Globus pallidus (tissue), 1 donor: ENCODE data around the gene CHST13.

Source experiments
- DNase-seq: peaks from one replicate; pipeline ENCODE4 v3.0.0-alpha.2; 2015; ENCODE audit warnings: low spot score

The CHST13 gene

DNA sequence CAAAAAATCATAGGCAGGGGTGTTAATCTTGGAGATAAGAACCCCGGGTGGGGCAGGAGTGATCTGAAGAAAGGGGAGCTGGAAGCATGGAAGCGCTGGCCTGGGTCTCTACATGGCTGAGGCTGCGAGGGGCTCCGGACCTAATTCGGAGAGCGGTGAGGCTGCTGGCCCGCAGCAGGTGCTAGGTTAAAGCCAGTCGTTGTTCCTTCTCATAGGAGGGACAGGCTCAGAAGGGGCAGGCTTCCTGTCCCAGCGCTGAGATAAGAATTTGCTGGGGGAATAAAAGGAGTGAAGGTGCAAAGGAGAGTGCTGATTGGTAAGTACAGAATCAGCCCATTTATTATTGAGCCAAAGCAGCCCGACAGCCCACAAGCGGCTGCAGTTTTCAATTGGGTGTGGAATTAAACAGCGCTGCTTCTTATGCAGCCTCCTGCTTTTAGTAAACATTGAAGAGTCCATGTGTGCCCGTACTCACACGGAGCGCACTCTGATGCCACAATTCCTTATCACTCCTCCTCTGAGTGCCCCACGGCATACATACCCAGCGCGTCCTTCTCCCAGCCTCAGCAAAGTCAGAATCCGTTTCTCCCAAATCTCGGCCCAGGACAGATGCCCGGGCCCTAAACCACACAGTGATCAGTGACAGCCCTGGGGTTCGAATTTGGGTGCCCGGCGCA, 17.1 kb downstream of the CHST13 start:
- DNase-seq: no peak

DNA sequence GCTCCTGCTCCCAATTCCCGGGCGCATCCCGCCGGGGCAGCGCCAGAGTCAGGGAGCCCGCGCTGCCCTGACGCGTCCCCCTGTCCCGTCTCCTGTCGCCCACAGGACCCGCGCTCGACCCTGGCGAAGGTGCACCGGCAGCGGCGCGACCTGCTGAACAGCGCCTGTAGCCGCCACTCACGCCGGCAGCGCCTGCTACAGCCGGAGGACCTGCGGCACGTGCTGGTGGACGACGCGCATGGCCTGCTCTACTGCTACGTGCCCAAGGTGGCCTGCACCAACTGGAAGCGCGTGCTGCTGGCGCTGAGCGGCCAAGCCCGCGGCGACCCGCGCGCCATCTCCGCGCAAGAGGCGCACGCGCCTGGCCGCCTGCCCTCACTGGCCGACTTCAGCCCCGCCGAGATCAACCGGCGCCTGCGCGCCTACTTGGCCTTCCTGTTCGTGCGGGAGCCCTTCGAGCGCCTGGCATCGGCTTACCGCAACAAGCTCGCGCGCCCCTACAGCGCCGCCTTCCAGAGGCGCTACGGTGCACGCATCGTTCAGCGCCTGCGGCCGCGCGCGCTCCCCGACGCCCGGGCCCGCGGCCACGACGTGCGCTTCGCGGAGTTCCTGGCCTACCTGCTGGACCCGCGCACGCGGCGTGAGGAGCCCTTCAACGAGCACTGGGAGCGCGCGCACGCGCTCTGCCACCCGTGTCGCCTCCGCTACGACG, 17.8 kb downstream of the CHST13 start:
- DNase-seq: no peak

DNA sequence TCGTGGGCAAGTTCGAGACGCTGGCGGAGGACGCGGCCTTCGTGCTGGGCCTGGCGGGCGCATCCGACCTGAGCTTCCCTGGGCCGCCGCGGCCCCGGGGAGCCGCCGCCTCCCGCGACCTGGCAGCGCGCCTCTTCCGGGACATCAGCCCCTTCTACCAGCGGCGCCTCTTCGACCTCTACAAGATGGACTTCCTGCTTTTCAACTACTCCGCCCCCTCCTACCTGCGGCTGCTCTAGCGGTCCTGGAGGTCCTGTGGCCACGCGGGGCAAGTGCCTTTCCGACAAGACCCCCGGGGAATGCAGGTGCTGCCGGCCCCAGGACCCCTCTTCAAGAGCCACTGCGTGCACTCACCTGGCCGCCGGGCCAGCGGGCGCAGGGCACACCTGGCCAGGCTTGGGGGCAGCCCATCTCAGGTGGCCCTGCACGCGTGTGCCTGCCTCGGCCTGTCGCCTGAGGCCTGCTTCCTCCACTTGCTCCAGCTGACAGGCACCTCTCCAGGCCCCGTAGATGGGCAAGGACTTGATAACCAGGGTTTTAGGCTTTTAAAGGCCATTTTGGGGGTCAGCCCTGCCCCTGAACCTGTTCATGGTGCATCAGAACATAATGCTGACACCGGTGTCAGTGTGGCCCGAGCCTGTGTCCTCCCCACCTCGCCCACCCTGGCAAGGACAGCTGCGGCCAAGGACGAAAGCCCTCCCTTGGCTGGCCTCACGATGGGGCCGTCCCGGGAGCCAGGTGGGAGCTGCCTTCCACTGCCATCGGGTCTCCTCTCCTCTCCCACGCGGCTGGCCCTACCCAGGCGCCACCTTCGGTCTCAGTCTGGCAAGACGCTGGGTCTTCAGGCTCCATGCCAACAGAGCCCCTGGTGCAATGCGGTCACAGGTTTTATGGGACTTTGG, 18.6 kb downstream of the CHST13 start:
- no peak for DNase-seq

DNA sequence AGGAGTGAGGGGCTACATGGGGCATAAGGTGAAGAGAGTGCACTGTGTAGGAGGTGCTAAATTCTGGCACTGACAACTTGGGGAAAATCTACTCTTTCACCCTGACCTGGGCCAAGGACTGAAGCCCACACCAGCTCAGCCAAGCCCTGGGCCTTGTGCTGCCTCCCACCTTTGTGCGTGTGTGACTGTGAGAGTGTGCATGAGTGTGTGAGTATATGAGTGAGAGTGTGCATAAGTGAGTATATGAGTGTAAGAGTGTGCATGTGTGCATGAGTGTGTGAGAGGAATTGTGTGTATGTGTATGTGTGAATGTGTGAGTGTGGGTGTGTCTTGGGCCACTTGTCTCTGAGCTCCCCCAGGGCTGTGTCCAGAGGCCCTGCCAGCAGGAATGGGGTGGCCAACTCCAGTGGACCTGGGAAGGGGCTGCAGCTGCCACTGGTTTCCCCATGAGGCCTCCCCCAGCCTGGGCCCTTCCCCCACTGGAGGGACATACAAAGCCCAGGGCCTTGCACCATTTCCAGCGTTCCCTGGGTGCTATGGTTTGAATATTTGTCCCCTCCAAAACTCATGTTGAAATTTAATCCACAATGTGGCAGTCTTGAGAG, 19.6 kb downstream of the CHST13 start:
- DNase-seq: no peak

DNA sequence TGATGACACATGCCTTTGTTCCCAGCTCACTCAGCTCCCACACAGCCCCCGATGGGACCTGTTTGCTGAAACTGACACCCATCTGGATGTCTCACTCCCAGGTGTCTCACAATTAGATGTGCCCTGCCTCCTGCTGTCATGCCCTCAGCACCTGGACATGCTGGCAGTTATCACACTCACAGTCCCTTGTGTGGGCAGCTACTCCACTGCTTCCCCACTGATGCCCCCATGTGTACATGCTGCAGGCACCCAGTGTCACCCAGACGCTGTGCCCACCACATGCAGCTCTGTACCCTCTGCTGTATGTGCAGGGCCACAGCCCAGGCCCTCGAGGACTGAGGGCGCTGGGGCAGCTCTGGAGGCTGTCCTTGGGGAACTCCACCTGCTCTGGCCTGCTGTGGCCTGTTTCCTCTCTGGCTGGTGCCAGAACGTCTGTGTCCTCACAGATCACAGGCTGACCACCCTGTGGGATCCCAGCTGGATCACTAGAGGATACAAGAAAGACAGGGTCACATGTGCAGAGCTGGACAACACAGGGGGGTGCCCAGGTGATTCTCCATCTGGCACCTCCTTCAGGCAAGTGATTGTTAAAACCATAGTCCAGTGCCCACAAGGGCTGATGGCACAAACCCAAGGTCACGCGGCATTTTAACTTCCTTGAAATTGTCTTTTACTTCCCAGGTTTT, 20.8 kb downstream of the CHST13 start:
- DNase-seq: no peak

DNA sequence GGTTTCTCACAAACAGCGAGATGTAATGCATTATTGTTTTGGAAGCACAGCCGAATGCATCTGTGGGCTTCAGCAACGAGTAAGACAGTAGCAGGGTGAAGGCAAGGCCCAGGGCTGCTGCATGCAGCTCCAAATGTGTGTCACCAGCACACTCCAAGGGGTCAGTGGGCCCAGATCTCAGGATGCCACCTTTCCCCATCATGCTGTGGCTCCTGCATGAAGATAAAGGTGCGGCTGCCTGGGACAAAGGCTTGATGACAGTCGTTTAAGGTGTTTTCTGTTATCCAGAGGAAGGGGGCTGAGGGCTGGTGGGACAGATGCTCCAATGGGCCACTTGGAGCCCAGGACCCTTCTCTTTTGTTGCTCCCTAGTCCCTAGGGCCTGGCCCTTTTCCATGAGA, 21.6 kb downstream of the CHST13 start:
- no peak for DNase-seq

DNA sequence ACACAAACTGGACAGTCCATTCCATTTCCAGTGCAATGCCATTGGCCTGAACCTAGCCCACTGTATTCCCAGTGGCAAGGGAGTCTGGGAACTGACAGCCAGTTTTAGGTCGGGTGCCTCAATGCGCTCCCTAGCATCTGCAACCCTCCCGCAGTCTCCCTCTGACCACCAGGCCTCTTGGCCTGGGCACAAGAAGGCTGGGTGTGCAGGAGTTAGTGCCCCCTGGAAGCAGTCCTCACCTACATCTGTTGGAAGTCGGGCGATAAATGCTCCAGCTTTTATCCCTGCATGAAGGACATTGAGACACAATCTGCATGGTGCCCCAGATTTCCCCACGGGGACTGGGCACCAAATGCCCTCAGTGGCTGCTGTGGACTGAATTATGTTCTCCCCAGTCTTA, 22.1 kb downstream of the CHST13 start:
- DNase-seq: no peak

DNA sequence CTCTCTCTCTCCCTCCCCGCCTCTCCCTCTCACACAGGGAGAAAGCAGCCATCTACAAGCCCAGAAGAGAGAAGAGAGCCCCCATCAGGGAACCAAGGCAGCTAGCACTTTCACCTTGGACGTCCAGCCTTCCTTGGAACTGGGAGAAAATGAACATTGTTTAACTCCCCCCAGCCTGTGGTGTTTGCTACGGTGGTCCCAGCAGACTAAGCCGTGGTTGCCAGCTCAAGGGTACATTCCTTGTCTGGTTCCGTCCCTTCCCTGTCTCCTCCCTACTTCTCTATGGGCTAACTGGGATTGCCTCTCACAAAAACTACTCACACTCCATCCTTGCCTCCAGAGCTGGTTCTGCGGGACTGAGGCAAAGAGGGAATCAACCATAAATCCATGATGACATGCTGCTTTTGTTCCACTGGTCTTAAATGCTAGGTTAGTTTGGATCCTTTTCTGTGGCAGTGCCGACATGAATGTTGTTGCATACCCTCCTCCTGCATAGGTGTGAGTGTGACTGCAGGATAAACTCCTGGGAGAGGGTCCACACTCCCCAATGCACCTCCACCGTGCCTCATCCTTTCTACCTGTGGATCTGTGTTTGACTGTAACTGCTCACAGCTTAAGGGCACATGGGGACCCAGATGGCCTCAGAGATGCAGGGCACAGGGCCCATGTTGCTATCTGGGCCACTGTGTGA, 22.7 kb downstream of the CHST13 start:
- no peak for DNase-seq

DNA sequence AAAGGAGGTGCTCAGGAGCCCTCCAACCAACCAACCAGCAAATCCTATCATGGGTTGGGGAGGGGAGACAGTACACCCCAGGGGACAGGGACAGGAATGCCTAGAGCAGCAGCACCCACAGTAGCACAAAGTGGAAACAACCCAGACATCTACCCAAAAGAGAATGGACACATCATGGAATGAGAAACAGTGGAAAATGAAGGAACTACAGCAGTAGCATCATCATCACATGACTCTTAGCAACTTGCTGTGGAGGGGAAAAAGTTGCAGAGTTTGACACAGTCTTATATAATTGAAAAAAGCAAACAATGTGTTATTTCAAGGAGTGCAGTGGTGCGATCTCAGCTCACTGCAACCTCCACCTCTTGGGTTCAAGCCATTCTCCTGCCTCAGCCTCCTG, 23.8 kb downstream of the CHST13 start:
- DNase-seq: no peak

DNA sequence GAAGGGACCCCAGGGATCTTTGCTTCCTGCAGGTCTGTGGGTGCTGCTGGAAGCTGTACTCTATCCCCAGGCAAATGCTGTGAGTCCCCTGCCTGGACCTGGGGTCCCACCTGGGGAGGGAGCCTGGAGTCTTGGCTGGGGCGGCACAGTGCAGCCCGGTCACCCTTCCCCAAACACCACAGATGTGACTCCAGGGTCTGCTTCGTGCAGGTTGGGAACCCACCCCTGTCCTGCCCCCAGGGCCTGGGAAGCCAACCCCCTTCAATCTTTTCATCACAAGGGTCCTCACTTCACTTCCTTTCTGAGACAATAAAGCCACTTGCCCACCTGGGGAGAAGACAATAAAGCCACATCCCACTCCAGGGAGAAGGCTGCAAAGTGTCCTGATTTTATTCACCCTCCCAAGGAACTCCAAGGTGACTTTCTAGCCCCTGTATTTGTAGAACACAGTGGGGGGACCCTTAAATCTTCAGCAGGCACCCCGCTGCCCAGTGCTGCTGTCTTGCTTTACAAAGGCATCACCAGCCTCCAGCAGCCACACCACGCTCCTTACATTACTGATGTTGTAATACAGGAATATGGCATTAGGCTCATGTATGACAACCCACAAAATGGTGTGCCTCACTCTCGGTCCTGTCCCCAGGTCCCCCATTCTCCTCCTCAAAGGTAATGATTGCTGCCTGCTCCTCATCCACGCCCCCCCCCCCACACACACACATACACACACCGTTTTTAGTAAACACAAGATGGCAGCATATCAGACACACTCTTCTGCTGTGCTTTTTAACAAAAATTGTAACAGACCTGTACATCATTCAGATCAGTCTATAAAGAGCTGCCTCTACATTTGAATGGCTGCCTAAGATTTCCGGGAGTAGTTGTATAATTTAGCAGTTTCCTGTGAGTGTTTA, 24.9 kb downstream of the CHST13 start:
- no peak for DNase-seq

DNA sequence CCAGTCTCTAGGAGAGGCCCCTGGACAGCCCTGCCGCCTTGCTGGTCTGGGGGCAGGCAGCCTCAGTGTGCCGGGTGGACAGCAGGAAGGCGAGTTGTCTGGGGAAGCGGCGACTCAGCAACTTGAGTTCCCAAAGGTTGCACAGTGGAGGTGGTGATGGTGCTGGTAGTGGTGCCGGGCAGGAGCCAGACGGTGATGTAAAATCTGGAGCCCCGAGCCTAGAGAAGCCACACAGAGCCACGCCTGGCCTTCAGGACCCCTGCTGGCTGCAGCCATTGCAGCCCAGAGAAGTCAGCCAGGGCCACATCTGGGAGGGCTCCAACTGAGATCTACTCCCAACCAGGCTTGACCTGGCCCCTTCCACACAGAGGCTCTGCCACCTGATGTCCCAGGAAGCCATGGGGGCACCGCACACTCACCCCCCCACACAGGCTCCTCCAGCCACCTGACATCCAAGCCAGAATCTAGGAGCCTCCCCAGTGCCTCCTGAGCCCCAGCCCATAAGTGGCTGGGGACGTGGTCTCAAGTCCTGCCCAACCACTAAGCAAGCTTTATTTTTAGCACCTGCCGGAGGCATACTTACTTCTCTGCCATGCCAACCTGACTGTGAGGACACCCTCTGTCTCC, 26.0 kb downstream of the CHST13 start:
- DNase-seq: no peak

DNA sequence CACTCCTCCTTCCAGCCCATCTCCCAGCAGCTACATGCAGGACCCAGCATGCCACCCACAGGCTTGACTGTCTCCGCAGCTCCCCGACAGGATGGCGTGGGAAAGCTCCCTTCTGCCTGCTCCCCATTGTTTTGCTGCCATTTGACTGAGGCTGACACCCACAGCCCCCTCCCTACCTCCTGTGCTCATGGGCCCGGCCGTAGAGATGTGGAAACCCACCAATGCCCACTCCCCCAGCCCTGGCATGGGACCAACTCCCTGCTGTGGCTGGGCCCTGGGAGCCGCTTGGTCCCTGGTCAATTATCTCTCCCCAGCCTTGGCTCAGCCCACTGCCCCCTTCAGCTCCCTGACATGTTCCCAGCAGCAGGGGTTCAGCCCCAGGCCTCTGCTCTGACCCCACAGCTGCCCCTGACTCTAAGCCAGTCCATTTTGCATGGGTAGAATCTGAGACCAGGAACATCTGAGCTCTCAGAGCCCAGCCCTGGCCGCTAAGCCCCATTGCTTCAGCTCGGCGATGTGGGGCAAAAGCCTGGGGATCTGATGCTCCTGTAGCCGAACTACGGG, 26.6 kb downstream of the CHST13 start:
- DNase-seq: no peak

DNA sequence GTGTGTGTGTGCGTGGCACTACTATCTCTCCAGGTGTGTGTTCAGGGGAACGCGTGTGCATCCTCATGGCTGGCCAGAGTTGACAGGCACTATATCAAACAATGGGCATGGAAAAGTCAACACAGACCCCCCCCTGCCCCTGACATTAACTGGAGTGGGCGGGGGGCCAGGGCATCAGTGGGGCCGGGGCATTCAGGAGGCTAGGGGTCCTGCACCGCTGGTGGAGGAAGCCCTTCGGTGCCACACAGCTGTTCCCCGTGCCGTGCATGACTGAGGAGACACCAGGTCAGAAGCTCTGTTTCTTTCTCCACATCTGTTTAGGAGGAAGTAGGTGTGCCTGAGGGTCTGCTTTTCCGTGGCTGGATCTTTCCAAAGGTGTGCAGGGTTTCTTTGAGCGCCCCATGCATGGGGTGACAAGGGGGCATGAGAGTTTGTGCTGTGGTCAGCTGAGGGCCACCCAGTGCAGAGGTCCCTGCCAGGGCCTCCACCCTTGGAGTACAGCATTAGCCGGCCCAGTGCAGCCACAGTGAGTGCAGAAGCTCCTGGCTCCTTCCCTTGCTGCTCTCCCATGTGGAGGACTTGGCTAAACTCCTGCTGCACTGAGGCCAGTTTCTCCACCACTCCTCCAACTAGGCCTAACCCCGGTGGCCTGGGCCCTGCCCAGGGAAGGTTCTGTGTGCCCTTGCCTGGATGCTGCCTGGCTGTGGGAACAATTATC, 27.3 kb downstream of the CHST13 start:
- no peak for DNase-seq

DNA sequence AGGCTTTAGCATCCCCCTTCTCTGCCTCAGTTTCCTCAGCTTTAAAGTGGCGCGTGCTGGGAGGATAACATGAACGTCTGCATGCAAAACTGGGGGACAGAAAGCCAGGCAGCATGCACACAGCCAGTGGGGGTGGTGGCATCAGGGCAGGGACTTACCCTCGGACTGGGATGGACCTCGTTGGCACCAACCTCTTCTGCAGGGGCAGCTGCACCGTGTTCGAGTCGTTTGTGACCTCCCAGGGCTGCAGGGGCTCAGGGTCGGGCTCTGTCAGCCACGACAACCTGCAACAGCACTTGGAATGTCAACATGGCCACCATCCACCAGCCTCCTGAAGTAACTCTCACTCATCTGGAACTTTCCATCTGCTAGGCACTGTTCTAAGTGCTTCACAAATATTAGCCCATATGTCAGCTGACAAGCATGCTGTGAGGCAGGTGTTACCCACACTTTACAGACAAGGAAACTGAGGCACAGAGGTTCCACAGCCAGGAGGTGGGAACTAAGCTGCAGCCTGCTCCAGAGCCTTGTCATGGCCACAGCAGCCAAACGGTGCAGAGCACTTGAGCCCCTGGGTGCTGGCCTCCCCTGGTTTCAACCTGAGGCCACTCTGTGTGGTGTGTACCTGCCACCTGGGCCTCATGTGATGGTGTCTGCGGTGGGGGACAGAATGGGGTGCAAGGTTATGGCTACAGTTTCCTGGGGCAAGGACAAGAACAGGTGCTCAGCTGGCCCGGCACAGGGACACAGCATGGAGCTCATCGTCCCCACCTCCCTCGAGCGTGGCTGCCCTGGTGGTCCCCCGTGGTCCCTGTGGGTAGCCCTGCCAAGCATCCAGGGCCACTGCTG, 28.1 kb downstream of the CHST13 start:
- DNase-seq: no peak

DNA sequence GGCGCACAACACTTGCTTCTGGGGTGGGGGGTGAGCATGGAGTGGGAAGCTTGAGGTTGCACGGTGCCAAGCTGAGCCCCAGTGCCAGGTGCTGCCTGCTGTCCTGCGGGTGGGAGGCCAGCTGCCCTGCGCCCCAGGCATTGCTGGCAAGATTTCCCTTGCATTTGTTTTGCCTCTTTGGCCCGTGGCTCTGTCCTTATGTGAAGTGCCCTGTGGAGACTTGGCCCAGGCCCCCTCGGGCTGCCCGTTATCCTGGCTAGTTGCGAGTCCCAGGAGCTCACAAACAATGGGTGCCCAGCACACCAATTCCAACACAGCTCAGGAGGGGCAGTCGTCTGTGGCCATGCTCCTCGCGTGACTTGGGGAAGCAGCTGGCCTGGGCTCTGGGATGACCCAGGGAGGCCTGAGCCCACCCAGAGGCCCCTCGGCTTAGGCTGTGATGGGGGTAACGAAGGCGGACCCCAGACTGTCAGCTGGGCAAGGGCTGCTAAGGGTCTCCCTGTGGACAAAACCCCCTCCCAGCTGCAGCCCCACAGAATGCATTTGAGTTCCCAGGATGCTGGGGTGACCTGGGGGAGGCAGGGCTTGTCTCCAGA, 28.8 kb downstream of the CHST13 start:
- DNase-seq: no peak

DNA sequence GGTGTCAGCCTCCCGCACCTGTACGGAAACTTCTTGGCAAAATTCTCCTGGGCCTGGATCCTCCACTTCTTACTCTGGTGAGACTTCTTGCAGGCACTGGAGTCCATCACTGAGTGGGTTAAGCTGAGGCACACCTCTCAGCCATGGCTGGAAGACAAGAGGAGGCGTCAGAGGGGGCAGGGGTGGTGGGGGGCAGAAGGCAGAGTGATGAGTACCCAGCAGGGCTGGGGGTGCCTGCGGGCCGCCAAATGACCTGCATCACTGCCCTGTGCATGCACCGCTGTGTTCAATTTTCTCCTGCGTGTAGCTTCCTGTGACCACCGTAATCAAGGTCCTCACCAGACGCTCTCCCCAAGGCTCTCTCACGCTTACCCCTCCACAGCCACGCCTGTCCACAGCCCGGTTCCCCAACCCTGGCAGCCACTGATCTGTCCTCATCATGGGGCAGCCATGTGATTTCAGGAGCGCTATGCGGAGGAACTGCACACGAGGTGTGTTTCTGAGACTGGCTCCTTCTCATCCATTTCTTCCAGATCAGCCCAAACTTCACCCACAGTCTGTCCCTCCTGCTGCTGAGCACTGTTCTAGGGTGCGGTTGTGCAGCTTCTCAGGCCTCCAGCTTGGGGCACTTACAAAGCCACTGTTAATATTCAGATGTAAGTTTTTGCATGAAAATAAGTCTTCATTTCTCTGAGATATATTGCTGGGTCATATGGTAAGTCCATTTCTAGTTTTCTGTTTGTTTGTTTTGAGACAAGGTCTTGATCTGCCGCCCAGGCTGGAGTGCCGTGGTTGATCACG, 29.5 kb downstream of the CHST13 start:
- no peak for DNase-seq
